K562 (cell line): ENCODE data around the gene SPDYE6. TPM values are rescaled to one million over a fixed set of nuclear protein-coding genes. Genes with fewer than 3 reads are reported as not detected.

Experiments used
- NFIX ChIP-seq: fragments of 250-450 bp; sonication (Bioruptor Pico); IDR thresholded peaks from 2 replicates; pipeline ENCODE4 v1.4.0; 2020; ENCODE audit warnings: low read depth, mild to moderate bottlenecking, moderate library complexity
- NR2F6 ChIP-seq: fragments of 450-650 bp; formaldehyde crosslinking; IDR thresholded peaks from 2 replicates; pipeline ENCODE4 v1.4.0; 2020; ENCODE audit warnings: mild to moderate bottlenecking
- ZNF143 ChIP-seq: sonication (generic); formaldehyde crosslinking; IDR thresholded peaks from 2 replicates; pipeline ENCODE4 v1.9.0; 2022; ENCODE audit warnings: mild to moderate bottlenecking, missing genetic modification reagents
- ZNF253 ChIP-seq: fragments of 250-450 bp; sonication (Bioruptor Pico); conservative IDR thresholded peaks from 2 replicates; pipeline ENCODE4 v1.6.1; 2021; ENCODE audit warnings: mild to moderate bottlenecking
- ZNF699 ChIP-seq: fragments of 250-450 bp; sonication (Bioruptor Pico); IDR thresholded peaks from 2 replicates; pipeline ENCODE4 v1.8.0; 2021; ENCODE audit warnings: mild to moderate bottlenecking, moderate library complexity; ENCODE audit not compliant: insufficient replicate concordance
- polyA plus RNA-seq, 8 experiments: library from polyadenylated mRNA; depleted of rRNA in 4 of 8; stranded (reverse) in 5 of 8; unstranded in 3 of 8; fragments of >200 nt; fragmentation: Nextera tagmentation in 2 of 8; fragmentation: Illumina TruSeq in 1 of 8; extraction: Ambion mirVana in 2 of 8; extraction: Trizol in 1 of 8; gene quantifications; 2 replicates each; pipeline versions ENCODE4 v1.2.1 to v1.2.3, GENCODE V29; 2011 to 2014; ENCODE audit warnings: inconsistent platforms in 1 of 8, missing spikeins in 1 of 8
- total RNA-seq, 7 experiments: library from RNA; depleted of rRNA in 6 of 7; stranded (reverse); fragments of >200 nt in 6 of 7; fragmentation: Illumina TruSeq in 2 of 7; extraction: Trizol in 2 of 7; gene quantifications; 2 replicates each; pipeline versions ENCODE4 v1.2.1 to v1.2.3, GENCODE V29; 2011 to 2021; ENCODE audit warnings: low replicate concordance in 1 of 7
- TF ChIP-seq, protein P1 (sequence below): fragments of 200-600 bp; sonication (generic); IDR thresholded peaks from one replicate; pipeline ENCODE4 v1.6.1; 2012; ENCODE audit warnings: mild to moderate bottlenecking, low read depth, low read length, inconsistent platforms
- TF ChIP-seq, protein P2 (sequence below), 2 experiments: fragments of 450-650 bp in 1 of 2; sonication (generic) in 1 of 2; formaldehyde crosslinking in 1 of 2; IDR thresholded peaks in 1 of 2; conservative IDR thresholded peaks in 1 of 2; 2 replicates each; pipeline versions ENCODE4 v1.6.1 to v1.8.1; 2016 to 2023; ENCODE audit warnings: mild to moderate bottlenecking in 2 of 2, moderate library complexity in 2 of 2, inconsistent platforms in 1 of 2, missing genetic modification reagents in 1 of 2
- TF ChIP-seq, protein P3 (sequence below), 2 experiments: fragments of 250-450 bp in 1 of 2; fragments of 450-650 bp in 1 of 2; sonication (Bioruptor Pico) in 1 of 2; IDR thresholded peaks; 2 replicates each; pipeline versions ENCODE4 v1.6.1 to v1.8.0; 2016 to 2021; ENCODE audit warnings: mild to moderate bottlenecking in 2 of 2, moderate library complexity in 2 of 2, missing compliant biosample characterization in 1 of 2, missing genetic modification characterization in 1 of 2
- TF ChIP-seq, protein P4 (sequence below): fragments of 250-450 bp; sonication (Bioruptor Pico); IDR thresholded peaks from 2 replicates; pipeline ENCODE4 v1.5.0; 2021

The SPDYE6 gene
- total and polyA plus RNA-seq, 9 of the 15 experiments (the other 6 are each of a cell fraction or from before 2014, with no cell fraction given) = 0.24 to 0.35 TPM; not detected in 7

DNA sequence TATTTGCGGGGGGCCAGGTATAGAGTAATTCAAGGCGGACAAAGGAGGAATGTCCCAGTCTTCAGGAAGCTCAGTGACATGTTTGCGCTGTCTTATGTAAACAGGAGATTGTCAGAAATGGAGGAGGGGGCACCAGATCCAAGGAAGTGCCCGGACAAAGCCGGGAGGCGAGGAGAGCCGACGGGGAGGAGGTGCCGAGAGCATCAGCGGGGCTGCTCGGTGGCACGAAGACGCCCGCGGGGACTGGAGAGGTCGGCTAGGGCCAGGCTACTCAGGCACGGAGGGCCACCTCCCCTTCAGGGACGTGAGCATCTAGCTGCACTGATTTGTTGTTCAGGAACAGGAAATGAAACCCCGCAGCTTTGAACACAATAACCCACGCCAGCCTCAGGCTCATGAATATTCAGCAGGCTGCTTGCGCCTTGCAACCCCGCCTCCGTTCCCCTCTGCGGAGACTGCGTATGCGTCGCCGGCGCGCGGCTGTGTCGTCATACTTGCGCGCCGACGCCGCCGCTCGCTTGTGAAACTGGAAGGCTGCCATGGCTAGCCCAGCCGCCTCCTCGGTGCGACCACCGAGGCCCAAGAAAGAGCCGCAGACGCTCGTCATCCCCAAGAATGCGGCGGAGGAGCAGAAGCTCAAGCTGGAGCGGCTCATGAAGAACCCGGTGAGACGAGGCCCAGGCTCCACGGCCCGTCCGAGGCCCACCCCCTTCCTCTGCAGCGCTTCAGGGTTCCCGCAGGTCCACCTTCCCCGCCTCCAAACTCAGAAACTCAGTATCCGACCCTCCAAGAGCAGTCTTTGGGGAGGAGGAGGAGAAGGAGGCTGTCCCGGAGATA, 39.8 kb upstream of the SPDYE6 start, which contains the start of gene PRKRIP1 (continued):
- TF ChIP-seq, protein P1, sequence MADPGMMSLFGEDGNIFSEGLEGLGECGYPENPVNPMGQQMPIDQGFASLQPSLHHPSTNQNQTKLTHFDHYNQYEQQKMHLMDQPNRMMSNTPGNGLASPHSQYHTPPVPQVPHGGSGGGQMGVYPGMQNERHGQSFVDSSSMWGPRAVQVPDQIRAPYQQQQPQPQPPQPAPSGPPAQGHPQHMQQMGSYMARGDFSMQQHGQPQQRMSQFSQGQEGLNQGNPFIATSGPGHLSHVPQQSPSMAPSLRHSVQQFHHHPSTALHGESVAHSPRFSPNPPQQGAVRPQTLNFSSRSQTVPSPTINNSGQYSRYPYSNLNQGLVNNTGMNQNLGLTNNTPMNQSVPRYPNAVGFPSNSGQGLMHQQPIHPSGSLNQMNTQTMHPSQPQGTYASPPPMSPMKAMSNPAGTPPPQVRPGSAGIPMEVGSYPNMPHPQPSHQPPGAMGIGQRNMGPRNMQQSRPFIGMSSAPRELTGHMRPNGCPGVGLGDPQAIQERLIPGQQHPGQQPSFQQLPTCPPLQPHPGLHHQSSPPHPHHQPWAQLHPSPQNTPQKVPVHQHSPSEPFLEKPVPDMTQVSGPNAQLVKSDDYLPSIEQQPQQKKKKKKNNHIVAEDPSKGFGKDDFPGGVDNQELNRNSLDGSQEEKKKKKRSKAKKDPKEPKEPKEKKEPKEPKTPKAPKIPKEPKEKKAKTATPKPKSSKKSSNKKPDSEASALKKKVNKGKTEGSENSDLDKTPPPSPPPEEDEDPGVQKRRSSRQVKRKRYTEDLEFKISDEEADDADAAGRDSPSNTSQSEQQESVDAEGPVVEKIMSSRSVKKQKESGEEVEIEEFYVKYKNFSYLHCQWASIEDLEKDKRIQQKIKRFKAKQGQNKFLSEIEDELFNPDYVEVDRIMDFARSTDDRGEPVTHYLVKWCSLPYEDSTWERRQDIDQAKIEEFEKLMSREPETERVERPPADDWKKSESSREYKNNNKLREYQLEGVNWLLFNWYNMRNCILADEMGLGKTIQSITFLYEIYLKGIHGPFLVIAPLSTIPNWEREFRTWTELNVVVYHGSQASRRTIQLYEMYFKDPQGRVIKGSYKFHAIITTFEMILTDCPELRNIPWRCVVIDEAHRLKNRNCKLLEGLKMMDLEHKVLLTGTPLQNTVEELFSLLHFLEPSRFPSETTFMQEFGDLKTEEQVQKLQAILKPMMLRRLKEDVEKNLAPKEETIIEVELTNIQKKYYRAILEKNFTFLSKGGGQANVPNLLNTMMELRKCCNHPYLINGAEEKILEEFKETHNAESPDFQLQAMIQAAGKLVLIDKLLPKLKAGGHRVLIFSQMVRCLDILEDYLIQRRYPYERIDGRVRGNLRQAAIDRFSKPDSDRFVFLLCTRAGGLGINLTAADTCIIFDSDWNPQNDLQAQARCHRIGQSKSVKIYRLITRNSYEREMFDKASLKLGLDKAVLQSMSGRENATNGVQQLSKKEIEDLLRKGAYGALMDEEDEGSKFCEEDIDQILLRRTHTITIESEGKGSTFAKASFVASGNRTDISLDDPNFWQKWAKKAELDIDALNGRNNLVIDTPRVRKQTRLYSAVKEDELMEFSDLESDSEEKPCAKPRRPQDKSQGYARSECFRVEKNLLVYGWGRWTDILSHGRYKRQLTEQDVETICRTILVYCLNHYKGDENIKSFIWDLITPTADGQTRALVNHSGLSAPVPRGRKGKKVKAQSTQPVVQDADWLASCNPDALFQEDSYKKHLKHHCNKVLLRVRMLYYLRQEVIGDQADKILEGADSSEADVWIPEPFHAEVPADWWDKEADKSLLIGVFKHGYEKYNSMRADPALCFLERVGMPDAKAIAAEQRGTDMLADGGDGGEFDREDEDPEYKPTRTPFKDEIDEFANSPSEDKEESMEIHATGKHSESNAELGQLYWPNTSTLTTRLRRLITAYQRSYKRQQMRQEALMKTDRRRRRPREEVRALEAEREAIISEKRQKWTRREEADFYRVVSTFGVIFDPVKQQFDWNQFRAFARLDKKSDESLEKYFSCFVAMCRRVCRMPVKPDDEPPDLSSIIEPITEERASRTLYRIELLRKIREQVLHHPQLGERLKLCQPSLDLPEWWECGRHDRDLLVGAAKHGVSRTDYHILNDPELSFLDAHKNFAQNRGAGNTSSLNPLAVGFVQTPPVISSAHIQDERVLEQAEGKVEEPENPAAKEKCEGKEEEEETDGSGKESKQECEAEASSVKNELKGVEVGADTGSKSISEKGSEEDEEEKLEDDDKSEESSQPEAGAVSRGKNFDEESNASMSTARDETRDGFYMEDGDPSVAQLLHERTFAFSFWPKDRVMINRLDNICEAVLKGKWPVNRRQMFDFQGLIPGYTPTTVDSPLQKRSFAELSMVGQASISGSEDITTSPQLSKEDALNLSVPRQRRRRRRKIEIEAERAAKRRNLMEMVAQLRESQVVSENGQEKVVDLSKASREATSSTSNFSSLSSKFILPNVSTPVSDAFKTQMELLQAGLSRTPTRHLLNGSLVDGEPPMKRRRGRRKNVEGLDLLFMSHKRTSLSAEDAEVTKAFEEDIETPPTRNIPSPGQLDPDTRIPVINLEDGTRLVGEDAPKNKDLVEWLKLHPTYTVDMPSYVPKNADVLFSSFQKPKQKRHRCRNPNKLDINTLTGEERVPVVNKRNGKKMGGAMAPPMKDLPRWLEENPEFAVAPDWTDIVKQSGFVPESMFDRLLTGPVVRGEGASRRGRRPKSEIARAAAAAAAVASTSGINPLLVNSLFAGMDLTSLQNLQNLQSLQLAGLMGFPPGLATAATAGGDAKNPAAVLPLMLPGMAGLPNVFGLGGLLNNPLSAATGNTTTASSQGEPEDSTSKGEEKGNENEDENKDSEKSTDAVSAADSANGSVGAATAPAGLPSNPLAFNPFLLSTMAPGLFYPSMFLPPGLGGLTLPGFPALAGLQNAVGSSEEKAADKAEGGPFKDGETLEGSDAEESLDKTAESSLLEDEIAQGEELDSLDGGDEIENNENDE = no peak
- TF ChIP-seq ZNF143 (CRISPR knock-in tag) (no peak), NR2F6 (CRISPR knock-in tag) (0 out of 2 replicates have a peak, but pooled peaks have one; percentile 51), NFIX (CRISPR knock-in tag) (no peak), ZNF699 (CRISPR knock-in tag) (no peak), ZNF253 (CRISPR knock-in tag) (no peak)
- TF ChIP-seq, protein P2, sequence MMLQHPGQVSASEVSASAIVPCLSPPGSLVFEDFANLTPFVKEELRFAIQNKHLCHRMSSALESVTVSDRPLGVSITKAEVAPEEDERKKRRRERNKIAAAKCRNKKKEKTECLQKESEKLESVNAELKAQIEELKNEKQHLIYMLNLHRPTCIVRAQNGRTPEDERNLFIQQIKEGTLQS (IDR thresholded peaks at IDR 0.05) = peak; percentile 21; the same call in 1 of the 2 replicates
- TF ChIP-seq, protein P2 (CRISPR knock-in tag; conservative IDR thresholded peaks at IDR 0.05) = no peak
- TF ChIP-seq, protein P3, sequence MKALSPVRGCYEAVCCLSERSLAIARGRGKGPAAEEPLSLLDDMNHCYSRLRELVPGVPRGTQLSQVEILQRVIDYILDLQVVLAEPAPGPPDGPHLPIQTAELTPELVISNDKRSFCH (CRISPR knock-in tag; IDR thresholded peaks at IDR 0.05) = no peak
- TF ChIP-seq, protein P3 (tag; IDR thresholded peaks at IDR 0.05) = no peak
- TF ChIP-seq, protein P4, sequence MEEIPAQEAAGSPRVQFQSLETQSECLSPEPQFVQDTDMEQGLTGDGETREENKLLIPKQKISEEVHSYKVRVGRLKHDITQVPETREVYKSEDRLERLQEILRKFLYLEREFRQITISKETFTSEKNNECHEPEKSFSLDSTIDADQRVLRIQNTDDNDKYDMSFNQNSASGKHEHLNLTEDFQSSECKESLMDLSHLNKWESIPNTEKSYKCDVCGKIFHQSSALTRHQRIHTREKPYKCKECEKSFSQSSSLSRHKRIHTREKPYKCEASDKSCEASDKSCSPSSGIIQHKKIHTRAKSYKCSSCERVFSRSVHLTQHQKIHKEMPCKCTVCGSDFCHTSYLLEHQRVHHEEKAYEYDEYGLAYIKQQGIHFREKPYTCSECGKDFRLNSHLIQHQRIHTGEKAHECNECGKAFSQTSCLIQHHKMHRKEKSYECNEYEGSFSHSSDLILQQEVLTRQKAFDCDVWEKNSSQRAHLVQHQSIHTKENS (CRISPR knock-in tag) = no peak
